CD4-positive, CD25-positive, alpha-beta regulatory T cell (primary cell): Measurements from ENCODE around the gene ENPP6. TPM values are rescaled to one million over a fixed set of nuclear protein-coding genes. Genes with fewer than 3 reads are reported as not detected.

ENCODE experiments used
- ATAC-seq, 2 donors: fragments of 150-1000 bp; cut with Tn5 transposase; one replicate each; pipeline ENCODE4 v1.10.0; 2021; ENCODE audit warnings: low read depth in 2 of 2, moderate number of reproducible peaks in 2 of 2, moderate library complexity in 1 of 2
- DNase-seq, 3 donors: peaks; one replicate each; pipeline versions ENCODE4 v3.0.0 to v3.0.0-alpha.2; 2012 to 2022; ENCODE audit warnings: mixed read lengths in 1 of 3
- H3K27ac ChIP-seq: one replicate; pipeline ENCODE4 v1.7.0; 2013; ENCODE audit warnings: mild to moderate bottlenecking, low read length; ENCODE audit not compliant: insufficient read depth, poor library complexity, severe bottlenecking
- H3K27me3 ChIP-seq: one replicate; pipeline ENCODE4 v1.7.0; 2013; ENCODE audit warnings: low read length; ENCODE audit not compliant: control insufficient read depth, insufficient read depth
- H3K36me3 ChIP-seq: one replicate; pipeline ENCODE4 v1.7.0; 2013; ENCODE audit warnings: mild to moderate bottlenecking, low read length, moderate library complexity; ENCODE audit not compliant: control insufficient read depth, insufficient read depth
- H3K4me1 ChIP-seq: 2 replicates; pipeline ENCODE4 v1.7.0; 2013; ENCODE audit warnings: mild to moderate bottlenecking, low read length; ENCODE audit not compliant: insufficient read depth, control insufficient read depth, poor library complexity, severe bottlenecking
- H3K4me3 ChIP-seq: one replicate; pipeline ENCODE4 v1.7.0; 2013; ENCODE audit warnings: low read depth, mild to moderate bottlenecking, low read length, moderate library complexity
- H3K9me3 ChIP-seq, 2 experiments: 1 replicate in 1 of 2; 2 replicates in 1 of 2; pipeline ENCODE4 v1.7.0; 2013; ENCODE audit warnings: low read length in 2 of 2, mild to moderate bottlenecking in 1 of 2, moderate library complexity in 1 of 2; ENCODE audit not compliant: control insufficient read depth in 2 of 2
- H3K27ac Mint-ChIP-seq, 3 donors: one replicate each; pipeline ENCODE4 v1.8.0; 2020 to 2022; ENCODE audit warnings: mild to moderate bottlenecking in 3 of 3, mixed read lengths in 3 of 3, moderate library complexity in 2 of 3
- H3K27me3 Mint-ChIP-seq: one replicate; pipeline ENCODE4 v1.8.0; 2022; ENCODE audit warnings: mild to moderate bottlenecking, mixed read lengths
- H3K36me3 Mint-ChIP-seq: one replicate; pipeline ENCODE4 v1.8.0; 2020; ENCODE audit warnings: mixed read lengths
- H3K4me1 Mint-ChIP-seq, 4 donors: one replicate each; pipeline ENCODE4 v1.8.0; 2020 to 2022; ENCODE audit warnings: mixed read lengths in 4 of 4, mild to moderate bottlenecking in 1 of 4
- H3K4me3 Mint-ChIP-seq, 4 donors: one replicate each; pipeline ENCODE4 v1.8.0; 2020 to 2022; ENCODE audit warnings: mild to moderate bottlenecking in 4 of 4, mixed read lengths in 4 of 4, moderate library complexity in 3 of 4
- H3K9me3 Mint-ChIP-seq, 7 donors: one replicate each; pipeline ENCODE4 v1.8.0; 2020 to 2022; ENCODE audit warnings: mixed read lengths in 7 of 7, mild to moderate bottlenecking in 3 of 7, moderate library complexity in 2 of 7
- polyA plus RNA-seq, 4 donors: library from polyadenylated mRNA; unstranded; fragments of 300-500 nt; fragmentation: Illumina TruSeq; gene quantifications; one replicate each; pipeline ENCODE4 v1.2.3, GENCODE V29; 2021
- total RNA-seq: library from RNA; stranded (reverse); gene quantifications from one replicate; pipeline ENCODE4 v1.2.3, GENCODE V29; 2022

The ENPP6 gene
- total and polyA plus RNA-seq, 5 donors from 2014 or later = not detected

- Mint-ChIP-seq H3K27ac (no peak overlapping the region), H3K27me3 (peaks cover 16% of the 10 kb centered on the region), H3K4me1 (no peaks in the 10 kb centered on the region), H3K4me3 (no peak overlapping the region), H3K36me3 (no peaks in the 10 kb centered on the region), H3K9me3 (peaks cover 0 to 2% (median 0%) of the 10 kb centered on the region in 7 donors)
- Histone ChIP-seq H3K9me3 (no peaks in the 10 kb centered on the region), H3K27me3 (no peaks in the 10 kb centered on the region), H3K27ac (no peak overlapping the region), H3K4me3 (no peak overlapping the region), H3K36me3 (no peaks in the 10 kb centered on the region), H3K4me1 (no peaks in the 10 kb centered on the region)
- ATAC-seq (no peak), DNase-seq (no peak)
These were observed 29.0 kb downstream of the ENPP6 start for GRCh38 chr4:184188443-184189400.

- Mint-ChIP-seq H3K4me3 (no peak overlapping the region), H3K9me3 (peaks cover 0 to 20% (median 13%) of the 10 kb centered on the region in 7 donors), H3K27ac (no peak overlapping the region), H3K4me1 (no peaks in the 10 kb centered on the region), H3K27me3 (peaks cover 28% of the 10 kb centered on the region), H3K36me3 (no peaks in the 10 kb centered on the region)
- H3K27me3 ChIP-seq = no peaks in the 10 kb centered on the region
- H3K4me1 ChIP-seq = no peaks in the 10 kb centered on the region
- ATAC-seq (no peak), DNase-seq (no peak)
- H3K36me3 ChIP-seq = no peaks in the 10 kb centered on the region
- no peak overlapping the region for H3K4me3 ChIP-seq
- H3K9me3 ChIP-seq = peaks cover 0 to 2% of the 10 kb centered on the region in 2 experiments
- no peak overlapping the region for H3K27ac ChIP-seq
These were observed 40.4 kb downstream of the ENPP6 start for GRCh38 chr4:184177271-184177670.

DNA sequence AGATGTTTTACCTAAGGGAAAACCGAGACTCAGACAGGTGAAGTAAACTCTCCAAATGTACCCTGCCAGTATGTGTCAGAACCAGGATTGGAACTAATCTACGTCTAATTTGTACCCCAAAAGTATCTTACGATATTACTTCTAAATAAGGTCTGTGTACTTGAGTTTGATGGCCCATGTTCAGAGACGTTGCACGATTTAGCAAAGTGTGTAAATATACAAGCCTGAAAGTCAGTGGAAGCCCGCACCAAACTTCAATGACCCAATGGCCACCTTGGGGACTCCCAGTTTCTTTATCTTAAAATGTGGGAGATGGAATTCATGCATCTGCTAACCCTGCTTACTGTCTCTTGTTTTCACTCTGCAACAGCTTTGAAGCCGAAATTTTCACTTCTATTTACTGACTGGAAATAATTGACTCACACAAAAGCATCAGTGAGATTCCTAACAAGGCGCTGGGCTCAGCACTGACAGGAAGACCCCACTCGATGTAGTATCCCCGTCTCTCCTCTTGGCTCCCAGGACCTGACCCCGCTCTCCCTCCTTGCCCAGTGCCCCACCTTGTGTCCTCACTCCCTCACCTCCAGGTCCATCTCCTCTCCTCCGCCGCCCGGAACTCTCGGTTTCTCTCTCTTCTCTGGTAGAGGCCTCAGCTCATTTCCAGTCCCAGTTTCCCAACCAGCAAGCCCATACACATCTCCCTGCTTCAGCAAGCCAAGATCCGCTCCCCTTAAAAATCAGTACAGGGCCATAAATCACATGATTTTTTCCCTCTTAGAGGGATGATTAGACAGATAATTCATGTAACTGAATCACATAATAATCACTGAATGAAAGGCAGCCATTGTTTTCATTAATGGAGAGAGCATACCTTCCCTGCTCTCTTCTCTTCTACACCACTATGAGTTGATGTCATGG lies 42.8 kb downstream of the ENPP6 start:
- H3K36me3 Mint-ChIP-seq = no peaks in the 10 kb centered on the region
- no peak overlapping the region for H3K27ac ChIP-seq
- peaks cover 0 to 2% of the 10 kb centered on the region in 2 experiments for H3K9me3 ChIP-seq
- ATAC-seq = no peak
- no peak for DNase-seq
- no peak overlapping the region for H3K4me3 Mint-ChIP-seq
- H3K27me3 ChIP-seq = no peaks in the 10 kb centered on the region
- H3K36me3 ChIP-seq = no peaks in the 10 kb centered on the region
- H3K9me3 Mint-ChIP-seq = peaks cover 0 to 20% (median 9%) of the 10 kb centered on the region in 7 donors
- peak overlapping the region in 1 of 3 donors; percentile 18 for H3K27ac Mint-ChIP-seq
- no peak overlapping the region for H3K4me3 ChIP-seq
- H3K4me1 ChIP-seq = no peaks in the 10 kb centered on the region
- H3K27me3 Mint-ChIP-seq = peaks cover 18% of the 10 kb centered on the region
- no peaks in the 10 kb centered on the region for H3K4me1 Mint-ChIP-seq

- no peaks in the 10 kb centered on the region for H3K9me3 ChIP-seq
- Mint-ChIP-seq H3K27me3 (peaks cover 34% of the 10 kb centered on the region), H3K9me3 (peaks cover 0 to 5% (median 0%) of the 10 kb centered on the region in 7 donors), H3K27ac (no peak overlapping the region), H3K4me1 (peaks cover 0 to 5% (median 0%) of the 10 kb centered on the region in 4 donors), H3K36me3 (no peaks in the 10 kb centered on the region), H3K4me3 (no peak overlapping the region)
- H3K4me1 ChIP-seq = peaks cover 6% of the 10 kb centered on the region
- no peaks in the 10 kb centered on the region for H3K36me3 ChIP-seq
- no peak overlapping the region for H3K27ac ChIP-seq
- ATAC-seq (no peak), DNase-seq (no peak)
- peaks cover 7% of the 10 kb centered on the region for H3K27me3 ChIP-seq
- H3K4me3 ChIP-seq = no peak overlapping the region
These were observed 46.7 kb downstream of the ENPP6 start for GRCh38 chr4:184171011-184171410.

- Histone ChIP-seq H3K9me3 (no peaks in the 10 kb centered on the region), H3K36me3 (no peaks in the 10 kb centered on the region), H3K27ac (no peak overlapping the region), H3K27me3 (peaks cover 7% of the 10 kb centered on the region), H3K4me3 (no peak overlapping the region), H3K4me1 (peaks cover 6% of the 10 kb centered on the region)
- H3K27me3 Mint-ChIP-seq = peaks cover 42% of the 10 kb centered on the region
- ATAC-seq (no peak), DNase-seq (no peak)
- H3K36me3 Mint-ChIP-seq = no peaks in the 10 kb centered on the region
- no peak overlapping the region for H3K4me3 Mint-ChIP-seq
- no peak overlapping the region for H3K27ac Mint-ChIP-seq
- peaks cover 0 to 5% (median 0%) of the 10 kb centered on the region in 4 donors for H3K4me1 Mint-ChIP-seq
- H3K9me3 Mint-ChIP-seq = peaks cover 0 to 5% (median 0%) of the 10 kb centered on the region in 7 donors
These were observed 48.3 kb downstream of the ENPP6 start for GRCh38 chr4:184169225-184169867.

DNA sequence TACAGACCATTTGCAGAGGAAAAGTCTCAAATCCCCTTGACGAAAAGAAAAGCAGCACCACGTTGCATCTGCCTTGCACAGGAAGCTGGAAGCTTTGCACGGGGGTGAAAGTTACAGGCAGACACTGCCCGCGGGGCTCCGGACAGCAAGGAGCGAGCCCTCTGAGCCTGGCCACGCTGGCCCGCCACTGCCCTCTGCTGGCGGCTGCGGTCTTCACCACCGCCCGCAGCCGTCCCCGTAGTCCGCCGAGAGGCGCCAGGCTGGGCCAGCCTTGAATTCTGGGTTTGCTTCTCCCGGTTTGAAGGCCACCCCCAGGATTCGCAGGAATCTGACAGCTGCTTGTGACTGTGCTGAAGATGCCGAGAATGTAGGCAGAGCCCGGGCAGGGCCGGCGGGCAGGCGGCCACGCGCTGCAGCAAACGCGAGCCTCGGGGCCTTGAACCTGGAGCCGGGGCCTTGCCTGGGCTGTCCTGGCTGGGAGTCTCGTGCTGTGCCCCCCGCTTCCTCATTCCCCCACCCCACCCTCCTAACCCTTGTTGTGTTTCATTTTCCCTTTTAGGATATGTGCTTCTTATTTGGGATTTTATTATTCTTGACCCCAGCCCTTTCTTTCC lies 49.2 kb downstream of the ENPP6 start:
- H3K27me3 ChIP-seq = peaks cover 7% of the 10 kb centered on the region
- H3K4me1 Mint-ChIP-seq = peaks cover 0 to 5% (median 0%) of the 10 kb centered on the region in 4 donors

GRCh38 chr4:184167576-184167975 lies 50.1 kb downstream of the ENPP6 start:
- peaks cover 6% of the 10 kb centered on the region for H3K4me1 ChIP-seq
- H3K4me3 Mint-ChIP-seq = no peak overlapping the region
- H3K27ac Mint-ChIP-seq = no peak overlapping the region
- ATAC-seq (no peak), DNase-seq (no peak)
- H3K4me1 Mint-ChIP-seq = peaks cover 0 to 5% (median 0%) of the 10 kb centered on the region in 4 donors
- no peak overlapping the region for H3K4me3 ChIP-seq
- H3K36me3 ChIP-seq = no peaks in the 10 kb centered on the region
- no peaks in the 10 kb centered on the region for H3K9me3 ChIP-seq
- peaks cover 51% of the 10 kb centered on the region for H3K27me3 Mint-ChIP-seq
- no peaks in the 10 kb centered on the region for H3K36me3 Mint-ChIP-seq
- H3K27me3 ChIP-seq = peaks cover 7% of the 10 kb centered on the region
- H3K9me3 Mint-ChIP-seq = peaks cover 0 to 5% (median 0%) of the 10 kb centered on the region in 7 donors
- H3K27ac ChIP-seq = no peak overlapping the region

More for the DNA sequence above, 49.2 kb downstream of the ENPP6 start:
- Mint-ChIP-seq H3K4me3 (no peak overlapping the region), H3K9me3 (peaks cover 0 to 5% (median 0%) of the 10 kb centered on the region in 7 donors), H3K36me3 (no peaks in the 10 kb centered on the region), H3K27ac (no peak overlapping the region), H3K27me3 (peaks cover 43% of the 10 kb centered on the region)
- Histone ChIP-seq H3K36me3 (no peaks in the 10 kb centered on the region), H3K9me3 (no peaks in the 10 kb centered on the region), H3K4me1 (peaks cover 6% of the 10 kb centered on the region), H3K27ac (no peak overlapping the region), H3K4me3 (no peak overlapping the region)
- peak; percentile 46 to 74 for ATAC-seq
- DNase-seq = peak; percentile 9 to 46 (median 9)
